ENCODE results near the gene KRTAP12-3.

GRCh38 chr21:44650265-44650972, 7.3 kb upstream of the KRTAP12-3 start:
- TF ChIP-seq CTCF (IDR thresholded peaks at IDR 0.05; ENCODE audit: borderline replicate concordance, extremely low read depth, low read length, poor library complexity, severe bottlenecking) (no peak), EZH2 (IDR thresholded peaks at IDR 0.05; ENCODE audit: borderline replicate concordance, low read depth, low read length, severe bottlenecking) (no peak)

Data from DND-41 (cell line).